ENCODE data around the gene ARHGEF11.

ARHGEF11 gene

GRCh38 chr1:156909671-156910070 lies 135.9 kb downstream of the ARHGEF11 start:
- no peak for DNase-seq

- no peak for DNase-seq
Measured at GRCh38 chr1:156908955-156909354, 136.6 kb downstream of the ARHGEF11 start.

GRCh38 chr1:156908541-156908940 lies 137.0 kb downstream of the ARHGEF11 start:
- no peak for DNase-seq

- no peak for DNase-seq
Measured at GRCh38 chr1:156906206-156906906, 139.2 kb downstream of the ARHGEF11 start.

GRCh38 chr1:156905651-156906050 lies 139.9 kb downstream of the ARHGEF11 start:
- DNase-seq = no peak

GRCh38 chr1:156905176-156905575 lies 140.4 kb downstream of the ARHGEF11 start:
- no peak for DNase-seq

- no peak for DNase-seq
Measured at GRCh38 chr1:156904187-156904959, 141.2 kb downstream of the ARHGEF11 start.

- DNase-seq = no peak
Measured at GRCh38 chr1:156903328-156904091, 142.0 kb downstream of the ARHGEF11 start.

- no peak for DNase-seq
Measured at GRCh38 chr1:156901966-156902915, 143.3 kb downstream of the ARHGEF11 start.

GRCh38 chr1:156901590-156901900 lies 144.0 kb downstream of the ARHGEF11 start:
- no peak for DNase-seq

- no peak for DNase-seq
Measured at GRCh38 chr1:156900896-156901589, 144.5 kb downstream of the ARHGEF11 start.

GRCh38 chr1:156899956-156900718 lies 145.4 kb downstream of the ARHGEF11 start:
- DNase-seq = no peak

GRCh38 chr1:156898971-156899664 lies 146.4 kb downstream of the ARHGEF11 start:
- no peak for DNase-seq

- DNase-seq = no peak
Measured at GRCh38 chr1:156898161-156898566, 147.4 kb downstream of the ARHGEF11 start.

GRCh38 chr1:156897078-156897825 lies 148.3 kb downstream of the ARHGEF11 start:
- DNase-seq = no peak

- no peak for DNase-seq
Measured at GRCh38 chr1:156896490-156897033, 149.0 kb downstream of the ARHGEF11 start.

- no peak for DNase-seq
Measured at GRCh38 chr1:156895927-156896326, 149.6 kb downstream of the ARHGEF11 start.

- no peak for DNase-seq
Measured at GRCh38 chr1:156895455-156895812, 150.1 kb downstream of the ARHGEF11 start.

Data from right kidney (tissue), 1 donor.